HCT116 (cell line): ENCODE data around the gene DHRS7B. TPM values are rescaled to one million over a fixed set of nuclear protein-coding genes. Genes with fewer than 3 reads are reported as not detected.

Source experiments
- ATAC-seq: fragments of 200-7000 bp; cut with Tn5 transposase; 2 replicates; pipeline ENCODE4 v1.9.1; 2020; ENCODE audit warnings: mild to moderate bottlenecking, moderate library complexity
- BruUV-seq: library from RNA; stranded (reverse); fragments of 400-500 nt; replicated peaks from 2 replicates; lab custom pipeline; 2021; lab: Mats Ljungman, UMichigan
- CTCF ChIA-PET: fragments of 300-600 bp; sonication (Branson Sonifier 250); formaldehyde crosslinking; loops from one replicate; lab custom pipeline; 2021; ENCODE audit warnings: antibody characterized with exemption; lab: Charles Lee
- POLR2A ChIA-PET: fragments of 300-600, 350-600 bp; sonication (Branson Sonifier 250); formaldehyde crosslinking; loops from one replicate; lab custom pipeline; 2021; ENCODE audit warnings: antibody characterized with exemption; lab: Charles Lee
- RAD21 ChIA-PET, 2 experiments: fragments of 300-600 bp; sonication (Branson Sonifier 250); formaldehyde crosslinking; loops; one replicate each; lab custom pipeline; 2023; ENCODE audit warnings: low total read pairs in 2 of 2; ENCODE audit not compliant: uncharacterized antibody in 2 of 2, unreplicated experiment in 2 of 2, low non-redundant PET in 1 of 2; lab: Charles Lee
- DNase-seq: peaks from one replicate; pipeline ENCODE4 v3.0.0-alpha.2; 2010; ENCODE audit warnings: low read depth, low spot score
- H2AFZ ChIP-seq: fragments of 200-600 bp; shearing (Covaris generic), sonication (generic); 2 replicates; pipeline ENCODE4 v1.6.1; 2017; ENCODE audit warnings: low read depth, mixed run types, mixed read lengths, antibody characterized with exemption, low read length; ENCODE audit not compliant: poor library complexity, severe bottlenecking
- H3K27ac ChIP-seq: 2 replicates; pipeline ENCODE4 v1.5.1; 2012; ENCODE audit warnings: low read depth, low read length
- H3K27me3 ChIP-seq: fragments of 200-600 bp; sonication (generic); 2 replicates; pipeline ENCODE4 v1.6.1; 2016; ENCODE audit warnings: mixed run types, low read length, mixed read lengths; ENCODE audit not compliant: insufficient read depth
- H3K36me3 ChIP-seq, 2 experiments: fragments of 200-500 bp in 1 of 2; fragments of 200-600 bp in 1 of 2; sonication (Bioruptor generic) in 1 of 2; sonication (generic) in 1 of 2; 2 replicates each; pipeline versions ENCODE4 v1.5.1 to v1.6.1; 2014 to 2016; ENCODE audit warnings: low read length in 2 of 2, inconsistent platforms in 1 of 2, mixed read lengths in 1 of 2, mixed run types in 1 of 2; ENCODE audit not compliant: insufficient read depth in 2 of 2, control insufficient read depth in 1 of 2
- H3K4me1 ChIP-seq, 2 experiments: fragments of 200-600 bp in 1 of 2; sonication (generic) in 1 of 2; 2 replicates each; pipeline versions ENCODE4 v1.5.1 to v1.6.1; 2012 to 2017; ENCODE audit warnings: low read length in 2 of 2, inconsistent platforms in 1 of 2, mild to moderate bottlenecking in 1 of 2, mixed read lengths in 1 of 2, mixed run types in 1 of 2, moderate library complexity in 1 of 2; ENCODE audit not compliant: insufficient read depth in 2 of 2, control insufficient read depth in 1 of 2
- H3K4me2 ChIP-seq: fragments of 200-600 bp; sonication (generic); 2 replicates; pipeline ENCODE4 v1.6.1; 2017; ENCODE audit warnings: mixed run types, low read length, mixed read lengths
- H3K4me3 ChIP-seq, 2 experiments: fragments of 200-600 bp in 1 of 2; sonication (generic) in 1 of 2; replicated peaks in 1 of 2; 2 replicates each; pipeline ENCODE4 v1.5.1; 2011 to 2016; ENCODE audit warnings: low read length in 2 of 2, control low read depth in 1 of 2, low read depth in 1 of 2, mild to moderate bottlenecking in 1 of 2, mixed read lengths in 1 of 2, mixed run types in 1 of 2
- H3K79me2 ChIP-seq: fragments of 200-600 bp; sonication (generic); 2 replicates; pipeline ENCODE4 v1.6.1; 2017; ENCODE audit warnings: mild to moderate bottlenecking, mixed run types, low read length, moderate library complexity, mixed read lengths; ENCODE audit not compliant: insufficient read depth
- H3K9ac ChIP-seq: fragments of 200-600 bp; sonication (generic); 2 replicates; pipeline ENCODE4 v1.6.1; 2016; ENCODE audit warnings: low read length, mixed read lengths
- H3K9me2 ChIP-seq: fragments of 200-600 bp; sonication (generic), shearing (Covaris generic); 2 replicates; pipeline ENCODE4 v1.6.1; 2017; ENCODE audit warnings: mixed run types, mild to moderate bottlenecking, moderate library complexity; ENCODE audit not compliant: insufficient read depth
- H3K9me3 ChIP-seq, 2 experiments: fragments of 200-500 bp in 1 of 2; fragments of 200-600 bp in 1 of 2; sonication (Bioruptor generic) in 1 of 2; sonication (generic) in 1 of 2; 2 replicates each; pipeline ENCODE4 v1.6.1; 2014 to 2017; ENCODE audit warnings: low read length in 2 of 2, mixed read lengths in 2 of 2, inconsistent platforms in 1 of 2, low read depth in 1 of 2, mild to moderate bottlenecking in 1 of 2, mixed run types in 1 of 2, moderate library complexity in 1 of 2; ENCODE audit not compliant: control insufficient read depth in 1 of 2, insufficient read depth in 1 of 2
- H4K20me1 ChIP-seq: fragments of 200-600 bp; sonication (generic), shearing (Covaris generic); 2 replicates; pipeline ENCODE4 v1.6.1; 2017; ENCODE audit warnings: mixed run types, mild to moderate bottlenecking, moderate library complexity; ENCODE audit not compliant: insufficient read depth
- CEBPB ChIP-seq: IDR thresholded peaks from 2 replicates; pipeline ENCODE4 v1.6.1; 2012; ENCODE audit warnings: low read depth
- ELF1 ChIP-seq: IDR thresholded peaks from 2 replicates; pipeline ENCODE4 v1.6.1; 2012; ENCODE audit warnings: low read depth, borderline replicate concordance
- EZH2phosphoT487 ChIP-seq: fragments of 200-600 bp; IDR thresholded peaks from 2 replicates; pipeline ENCODE4 v1.6.1; 2018; ENCODE audit warnings: antibody characterized with exemption, borderline replicate concordance
- POLR2AphosphoS5 ChIP-seq: IDR thresholded peaks from 2 replicates; pipeline ENCODE4 v1.6.1; 2011; ENCODE audit warnings: mild to moderate bottlenecking, low read depth, low read length, moderate library complexity
- RAD21 ChIP-seq: IDR thresholded peaks from 2 replicates; pipeline ENCODE4 v1.6.1; 2012; ENCODE audit warnings: low read depth, mild to moderate bottlenecking
- SIN3A ChIP-seq: IDR thresholded peaks from 2 replicates; pipeline ENCODE4 v1.6.1; 2012; ENCODE audit warnings: low read depth
- SP1 ChIP-seq: IDR thresholded peaks from 2 replicates; pipeline ENCODE4 v1.6.1; 2012; ENCODE audit warnings: low read depth
- SRF ChIP-seq: IDR thresholded peaks from 2 replicates; pipeline ENCODE4 v1.6.1; 2012; ENCODE audit warnings: low read depth
- TCF7L2 ChIP-seq: IDR thresholded peaks from 2 replicates; pipeline ENCODE4 v1.7.0; 2011; ENCODE audit warnings: borderline replicate concordance, inconsistent platforms; ENCODE audit not compliant: insufficient read depth, insufficient read length; ENCODE audit errors: extremely low read depth
- YY1 ChIP-seq: IDR thresholded peaks from 2 replicates; pipeline ENCODE4 v1.6.1; 2011; ENCODE audit warnings: low read length, low read depth, moderate library complexity, mild to moderate bottlenecking; ENCODE audit not compliant: insufficient replicate concordance; ENCODE audit errors: extremely low read depth
- intact Hi-C: fragments of 100-400 bp; cut with micrococcal nuclease; formaldehyde crosslinking; loops from 2 replicates; pipeline ENCODE4 v1.10.0; 2022
- total RNA-seq: library from RNA; stranded (reverse); gene quantifications from one replicate; pipeline ENCODE4 v1.2.1, GENCODE V29; 2021; ENCODE audit not compliant: unreplicated experiment
- TF ChIP-seq, protein P1 (sequence below): IDR thresholded peaks from 2 replicates; pipeline ENCODE4 v1.6.1; 2012
- TF ChIP-seq, protein P2 (sequence below): IDR thresholded peaks from 2 replicates; pipeline ENCODE4 v1.6.1; 2012

DHRS7B gene
- total RNA-seq, 1 experiment from 2014 or later: 19.6 TPM

DNA sequence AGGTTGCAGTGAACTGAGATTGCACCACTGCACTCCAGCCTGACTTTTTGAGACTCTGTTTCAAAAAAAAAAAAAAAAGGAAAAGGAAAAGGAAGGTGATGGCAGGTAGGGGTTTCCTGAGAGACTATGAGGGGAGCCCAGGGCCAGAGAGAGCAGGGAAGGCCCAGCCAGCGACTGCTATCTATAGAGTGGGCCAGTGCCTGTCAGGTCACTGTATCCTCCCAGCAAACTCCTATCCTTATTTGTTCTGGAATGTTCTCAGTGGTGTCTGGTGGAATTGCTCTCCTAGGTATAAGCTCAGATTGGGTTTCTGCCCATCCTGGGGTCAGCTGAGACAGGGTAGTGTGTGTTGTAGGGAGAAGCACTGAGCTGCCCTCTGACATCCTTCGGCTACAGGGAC is 102.1 kb downstream of the DHRS7B start:
- Histone ChIP-seq H3K9me3 (no peaks in the 10 kb centered on the region), H3K4me1 (no peaks in the 10 kb centered on the region), H3K27ac (no peak overlapping the region), H4K20me1 (no peaks in the 10 kb centered on the region), H3K9ac (no peak overlapping the region), H3K36me3 (no peaks in the 10 kb centered on the region), H3K27me3 (no peaks in the 10 kb centered on the region), H3K79me2 (no peaks in the 10 kb centered on the region), H3K4me2 (no peak overlapping the region), H3K4me3 (no peak overlapping the region), H3K9me2 (no peaks in the 10 kb centered on the region), H2AFZ (no peak overlapping the region)
- ChIA-PET RAD21 (no interaction called here), CTCF (no interaction called here), POLR2A (no interaction called here)
- ATAC-seq: peak; percentile 23; the same call in 1 of the 2 replicates
- no TSS peak for BruUV-seq
- TF ChIP-seq POLR2AphosphoS5 (no peak), CEBPB (no peak), SIN3A (no peak), EZH2phosphoT487 (no peak), SRF (no peak), TCF7L2 (no peak), RAD21 (no peak)
- DNase-seq: no peak
- intact Hi-C loops: no loop called here

DNA sequence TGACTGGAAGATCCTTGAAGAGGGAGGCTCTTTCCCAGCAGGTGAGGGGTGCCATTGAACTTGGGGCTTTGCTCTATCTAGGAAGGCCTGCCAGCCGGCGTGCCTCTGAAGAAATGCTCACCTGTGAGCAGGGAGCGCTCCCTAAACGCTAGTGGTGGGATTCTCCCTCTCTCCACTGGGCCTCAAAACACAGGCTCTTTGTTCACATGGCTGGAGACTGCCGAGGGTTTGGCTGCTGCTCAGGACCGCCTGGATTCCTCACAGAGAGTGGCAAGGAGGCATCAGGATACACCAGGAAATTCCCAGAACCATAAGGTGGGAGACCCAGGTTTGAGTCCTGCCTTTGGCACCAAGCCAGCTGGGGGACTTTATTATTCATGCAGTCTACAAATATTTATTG is 104.8 kb downstream of the DHRS7B start:
- no peak for TF ChIP-seq CEBPB
- TF ChIP-seq, protein P1, sequence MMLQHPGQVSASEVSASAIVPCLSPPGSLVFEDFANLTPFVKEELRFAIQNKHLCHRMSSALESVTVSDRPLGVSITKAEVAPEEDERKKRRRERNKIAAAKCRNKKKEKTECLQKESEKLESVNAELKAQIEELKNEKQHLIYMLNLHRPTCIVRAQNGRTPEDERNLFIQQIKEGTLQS: no peak
- TF ChIP-seq POLR2AphosphoS5: no peak
- no peak for TF ChIP-seq ELF1
- no peak for TF ChIP-seq YY1
- TF ChIP-seq SRF: no peak
- TF ChIP-seq, protein P2, sequence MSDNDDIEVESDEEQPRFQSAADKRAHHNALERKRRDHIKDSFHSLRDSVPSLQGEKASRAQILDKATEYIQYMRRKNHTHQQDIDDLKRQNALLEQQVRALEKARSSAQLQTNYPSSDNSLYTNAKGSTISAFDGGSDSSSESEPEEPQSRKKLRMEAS: no peak
- no peak for TF ChIP-seq TCF7L2
- TF ChIP-seq EZH2phosphoT487: no peak
- no peak for TF ChIP-seq SIN3A
- no peak for TF ChIP-seq SP1
- intact Hi-C loops: no loop called here
- ATAC-seq (no peak), DNase-seq (no peak)
- Histone ChIP-seq H4K20me1 (no peaks in the 10 kb centered on the region), H3K79me2 (no peaks in the 10 kb centered on the region), H3K27me3 (no peaks in the 10 kb centered on the region), H3K4me2 (no peak overlapping the region), H3K4me1 (no peaks in the 10 kb centered on the region), H3K9me2 (no peaks in the 10 kb centered on the region), H3K9ac (no peak overlapping the region), H3K27ac (no peak overlapping the region), H2AFZ (no peak overlapping the region), H3K4me3 (no peak overlapping the region), H3K36me3 (no peaks in the 10 kb centered on the region), H3K9me3 (no peaks in the 10 kb centered on the region)
- POLR2A ChIA-PET: no interaction called here
- BruUV-seq: no TSS peak
- RAD21 ChIA-PET: no interaction called here
- CTCF ChIA-PET: no interaction called here
